Ishikawa (cell line): ENCODE data around the gene OLFML1.

Source experiments
- EGR1 ChIP-seq: IDR thresholded peaks from 2 replicates; pipeline ENCODE4 v1.6.1; 2012
- EP300 ChIP-seq: IDR thresholded peaks from 2 replicates; pipeline ENCODE4 v1.6.1; 2012; ENCODE audit warnings: borderline replicate concordance
- NFIC ChIP-seq: IDR thresholded peaks from 2 replicates; pipeline ENCODE4 v1.6.1; 2012
- RAD21 ChIP-seq: IDR thresholded peaks from 2 replicates; pipeline ENCODE4 v1.6.1; 2012; ENCODE audit warnings: low read depth
- REST ChIP-seq: IDR thresholded peaks from 2 replicates; pipeline ENCODE4 v1.6.1; 2012; ENCODE audit warnings: low read depth, mild to moderate bottlenecking
- TCF12 ChIP-seq: IDR thresholded peaks from 2 replicates; pipeline ENCODE4 v1.6.1; 2012; ENCODE audit warnings: low read depth

DNA sequence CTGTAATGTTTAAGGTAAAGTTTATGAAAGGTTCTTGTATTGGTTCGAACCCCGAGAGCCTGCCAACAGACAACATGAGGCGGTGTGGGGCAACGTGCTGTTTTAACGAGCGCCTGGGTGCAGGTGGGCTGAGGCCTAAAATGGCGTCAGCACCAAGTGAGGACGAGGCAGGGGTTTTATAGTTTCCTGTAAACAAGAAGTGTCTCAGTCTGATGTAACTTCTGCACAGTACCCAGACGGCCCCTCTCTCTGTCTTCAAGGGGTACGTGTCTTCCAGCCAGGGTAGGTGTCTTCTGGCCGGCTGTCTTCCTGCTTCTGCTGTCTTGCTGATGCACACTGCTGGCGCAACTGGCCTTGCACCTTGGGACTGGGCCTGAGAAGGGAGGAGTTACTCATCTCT lies 31.2 kb downstream of the OLFML1 start:
- TF ChIP-seq NFIC = no peak
- TF ChIP-seq RAD21 = no peak
- no peak for TF ChIP-seq REST
- TF ChIP-seq EGR1 = no peak
- no peak for TF ChIP-seq TCF12
- TF ChIP-seq EP300 = no peak
